Natural killer cell (primary cell): ENCODE data around the gene NRP2. TPM values are rescaled to one million over a fixed set of nuclear protein-coding genes. Genes with fewer than 3 reads are reported as not detected.
A peak's percentile ranks its signal among the peaks of the same experiment; 100 is the strongest.

Experiments used
- ATAC-seq, 3 donors: fragments of 150-1000 bp in 2 of 3; fragments of 200-7000 bp in 1 of 3; cut with Tn5 transposase; 1 replicate in 1 of 3; 2 replicates in 2 of 3; pipeline ENCODE4 v1.10.0; 2021; ENCODE audit warnings: mild to moderate bottlenecking in 2 of 3, moderate library complexity in 2 of 3
- DNase-seq, 2 donors: peaks; one replicate each; pipeline versions ENCODE4 v3.0.0 to v3.0.0-alpha.2; 2013 to 2021; ENCODE audit warnings: mixed read lengths in 1 of 2
- H3K27ac ChIP-seq: one replicate; pipeline ENCODE4 v1.5.1; 2013; ENCODE audit warnings: mild to moderate bottlenecking, low read length
- H3K27me3 ChIP-seq: one replicate; pipeline ENCODE4 v1.6.1; 2013; ENCODE audit warnings: low read length; ENCODE audit not compliant: control insufficient read depth, insufficient read depth
- H3K36me3 ChIP-seq: one replicate; pipeline ENCODE4 v1.6.1; 2013; ENCODE audit warnings: low read length; ENCODE audit not compliant: control insufficient read depth, insufficient read depth
- H3K4me1 ChIP-seq: one replicate; pipeline ENCODE4 v1.6.1; 2013; ENCODE audit warnings: low read length; ENCODE audit not compliant: control insufficient read depth, insufficient read depth
- H3K4me3 ChIP-seq: one replicate; pipeline ENCODE4 v1.5.1; 2013; ENCODE audit warnings: low read length
- H3K9me3 ChIP-seq: one replicate; pipeline ENCODE4 v1.6.1; 2013; ENCODE audit warnings: low read length; ENCODE audit not compliant: control insufficient read depth, insufficient read depth
- H3K27ac Mint-ChIP-seq, 2 donors: one replicate each; pipeline ENCODE4 v1.8.0; 2022; ENCODE audit warnings: mild to moderate bottlenecking in 2 of 2, mixed read lengths in 2 of 2, moderate library complexity in 1 of 2
- H3K27me3 Mint-ChIP-seq, 2 donors: one replicate each; pipeline ENCODE4 v1.8.0; 2022; ENCODE audit warnings: low read depth in 2 of 2, mixed read lengths in 2 of 2
- H3K36me3 Mint-ChIP-seq: one replicate; pipeline ENCODE4 v1.8.0; 2022; ENCODE audit warnings: mixed read lengths
- H3K4me1 Mint-ChIP-seq, 2 donors: one replicate each; pipeline ENCODE4 v1.8.0; 2022; ENCODE audit warnings: mixed read lengths in 2 of 2
- H3K4me3 Mint-ChIP-seq: one replicate; pipeline ENCODE4 v1.8.0; 2022; ENCODE audit warnings: mild to moderate bottlenecking, moderate library complexity, mixed read lengths
- H3K9me3 Mint-ChIP-seq, 2 donors: one replicate each; pipeline ENCODE4 v1.8.0; 2022; ENCODE audit warnings: mixed read lengths in 2 of 2
- whole genome bisulfite sequencing: methylation state at CpG from one replicate; pipeline ENCODE4 v1.1.7; 2013; ENCODE audit warnings: missing lambda C conversion rate; ENCODE audit not compliant: insufficient coverage; 5-methylcytosine and 5-hydroxymethylcytosine counted together
- intact Hi-C: fragments of 100-400 bp; cut with micrococcal nuclease; formaldehyde crosslinking; loops from one replicate; pipeline ENCODE4 v1.14.2; 2022
- total RNA-seq, 4 donors: library from RNA; stranded (reverse); fragments of 120-200 nt in 1 of 4; gene quantifications; one replicate each; pipeline versions ENCODE4 v1.2.3 to v1.2.4, GENCODE V29; 2013 to 2022
- TF ChIP-seq, protein P1 (sequence below): fragments of 200-600 bp; IDR thresholded peaks from one replicate; pipeline ENCODE4 v1.8.0; 2022; ENCODE audit warnings: antibody characterized with exemption

Gene NRP2
- total RNA-seq, 3 donors from 2014 or later (not counting 1 experiment from before 2014, with no cell fraction given) = 0.40 TPM; not detected in 2

DNA sequence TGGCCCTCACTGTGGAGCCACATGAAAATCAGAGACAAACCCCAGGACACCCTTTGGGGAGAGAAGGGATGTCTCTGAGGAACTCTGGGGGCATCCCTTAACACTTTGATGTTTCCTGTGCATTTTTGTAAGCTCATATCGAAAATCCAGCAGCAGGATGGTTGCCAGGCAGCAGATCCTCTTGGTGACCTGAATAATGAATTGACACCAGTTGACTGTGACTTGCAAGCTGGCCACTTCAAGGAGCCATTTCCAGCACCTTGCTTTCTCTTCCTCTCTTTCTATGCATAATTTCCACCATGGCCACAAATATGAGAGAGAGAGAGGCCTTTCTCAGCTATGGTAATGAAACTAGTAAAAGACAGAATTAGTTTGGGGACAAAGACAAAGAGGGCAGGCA, 91.7 kb downstream of the NRP2 start:
- no peak overlapping the region for H3K27ac ChIP-seq
- no peak overlapping the region for H3K4me3 ChIP-seq
- no peaks in the 10 kb centered on the region for H3K36me3 ChIP-seq
- Mint-ChIP-seq H3K27ac (no peak overlapping the region), H3K4me1 (no peaks in the 10 kb centered on the region), H3K9me3 (no peaks in the 10 kb centered on the region), H3K27me3 (peaks cover 20 to 60% of the 10 kb centered on the region in 2 donors), H3K36me3 (no peaks in the 10 kb centered on the region), H3K4me3 (no peak overlapping the region)
- DNase-seq (no peak), ATAC-seq (no peak)
- 41% methylated on average over 1 of the region's 1 CpG for WGBS
- intact Hi-C loops = no loop called here
- H3K27me3 ChIP-seq = no peaks in the 10 kb centered on the region
- no peaks in the 10 kb centered on the region for H3K9me3 ChIP-seq
- H3K4me1 ChIP-seq = no peaks in the 10 kb centered on the region
- TF ChIP-seq, protein P1, sequence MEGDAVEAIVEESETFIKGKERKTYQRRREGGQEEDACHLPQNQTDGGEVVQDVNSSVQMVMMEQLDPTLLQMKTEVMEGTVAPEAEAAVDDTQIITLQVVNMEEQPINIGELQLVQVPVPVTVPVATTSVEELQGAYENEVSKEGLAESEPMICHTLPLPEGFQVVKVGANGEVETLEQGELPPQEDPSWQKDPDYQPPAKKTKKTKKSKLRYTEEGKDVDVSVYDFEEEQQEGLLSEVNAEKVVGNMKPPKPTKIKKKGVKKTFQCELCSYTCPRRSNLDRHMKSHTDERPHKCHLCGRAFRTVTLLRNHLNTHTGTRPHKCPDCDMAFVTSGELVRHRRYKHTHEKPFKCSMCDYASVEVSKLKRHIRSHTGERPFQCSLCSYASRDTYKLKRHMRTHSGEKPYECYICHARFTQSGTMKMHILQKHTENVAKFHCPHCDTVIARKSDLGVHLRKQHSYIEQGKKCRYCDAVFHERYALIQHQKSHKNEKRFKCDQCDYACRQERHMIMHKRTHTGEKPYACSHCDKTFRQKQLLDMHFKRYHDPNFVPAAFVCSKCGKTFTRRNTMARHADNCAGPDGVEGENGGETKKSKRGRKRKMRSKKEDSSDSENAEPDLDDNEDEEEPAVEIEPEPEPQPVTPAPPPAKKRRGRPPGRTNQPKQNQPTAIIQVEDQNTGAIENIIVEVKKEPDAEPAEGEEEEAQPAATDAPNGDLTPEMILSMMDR = no peak

DNA sequence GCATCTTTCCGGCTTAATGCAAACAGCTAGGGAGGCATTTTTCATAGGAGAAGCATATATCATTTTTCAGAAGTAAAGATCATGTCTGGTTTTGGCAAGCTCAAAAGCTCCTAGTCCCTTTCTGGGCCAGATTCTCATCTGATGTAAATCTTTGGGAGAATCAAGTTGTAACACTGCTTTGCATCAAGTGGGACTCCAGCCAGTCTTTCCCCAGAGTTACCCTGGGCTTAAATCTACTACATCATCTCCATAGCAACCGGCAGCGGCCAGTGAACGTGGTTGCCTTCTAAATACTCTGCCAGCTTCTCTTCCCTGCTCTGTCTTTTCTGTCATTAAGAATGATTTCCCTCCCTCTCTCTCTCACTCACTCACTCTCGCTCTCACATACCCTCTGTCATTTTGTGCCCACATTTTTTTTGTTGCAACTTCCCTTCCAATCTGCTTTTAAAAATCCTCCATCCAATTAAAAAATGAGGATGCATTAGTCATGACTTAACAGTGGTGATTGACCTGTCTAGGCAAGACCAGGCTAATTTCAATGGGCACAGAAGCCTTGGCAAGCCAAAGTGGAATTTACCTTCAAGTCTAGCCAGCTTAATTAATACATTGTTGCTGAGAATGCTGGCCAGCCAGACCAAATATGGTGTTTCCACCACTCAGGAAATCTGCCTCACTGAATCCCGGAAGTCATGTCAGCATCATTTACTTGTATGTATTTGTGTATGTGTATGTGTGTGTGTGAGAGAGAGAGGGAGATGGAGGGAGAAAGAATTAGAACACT, 93.0 kb downstream of the NRP2 start:
- Histone ChIP-seq H3K27ac (no peak overlapping the region), H3K4me1 (no peaks in the 10 kb centered on the region), H3K36me3 (no peaks in the 10 kb centered on the region), H3K9me3 (no peaks in the 10 kb centered on the region), H3K27me3 (no peaks in the 10 kb centered on the region), H3K4me3 (no peak overlapping the region)
- peaks cover 20 to 51% of the 10 kb centered on the region in 2 donors for H3K27me3 Mint-ChIP-seq
- H3K4me1 Mint-ChIP-seq = no peaks in the 10 kb centered on the region
- ATAC-seq (no peak), DNase-seq (no peak)
- H3K36me3 Mint-ChIP-seq = no peaks in the 10 kb centered on the region
- WGBS = 76% methylated on average over 6 of the region's 6 CpGs
- TF ChIP-seq, protein P1 = no peak
- H3K4me3 Mint-ChIP-seq = no peak overlapping the region
- no peak overlapping the region for H3K27ac Mint-ChIP-seq
- no peaks in the 10 kb centered on the region for H3K9me3 Mint-ChIP-seq
- intact Hi-C loops = no loop called here

DNA sequence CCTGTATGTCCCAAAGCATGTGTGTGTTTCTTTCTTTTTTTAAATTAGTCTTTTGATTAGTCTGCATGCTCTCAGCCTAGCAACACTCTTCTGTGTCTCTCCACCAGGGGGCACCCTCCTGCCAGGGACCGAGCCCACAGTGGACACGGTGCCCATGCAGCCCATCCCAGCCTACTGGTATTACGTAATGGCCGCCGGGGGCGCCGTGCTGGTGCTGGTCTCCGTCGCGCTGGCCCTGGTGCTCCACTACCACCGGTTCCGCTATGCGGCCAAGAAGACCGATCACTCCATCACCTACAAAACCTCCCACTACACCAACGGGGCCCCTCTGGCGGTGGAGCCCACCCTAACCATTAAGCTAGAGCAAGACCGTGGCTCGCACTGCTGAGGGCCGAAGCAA, 93.8 kb downstream of the NRP2 start:
- Histone ChIP-seq H3K9me3 (no peaks in the 10 kb centered on the region), H3K36me3 (no peaks in the 10 kb centered on the region), H3K27ac (no peak overlapping the region), H3K4me3 (no peak overlapping the region), H3K4me1 (no peaks in the 10 kb centered on the region), H3K27me3 (no peaks in the 10 kb centered on the region)
- ATAC-seq = no peak
- peaks cover 20 to 51% of the 10 kb centered on the region in 2 donors for H3K27me3 Mint-ChIP-seq
- no peak overlapping the region for H3K27ac Mint-ChIP-seq
- 86% methylated on average over 19 of the region's 19 CpGs for WGBS
- intact Hi-C loops = no loop called here
- H3K4me1 Mint-ChIP-seq = no peaks in the 10 kb centered on the region
- TF ChIP-seq, protein P1 = no peak
- no peak overlapping the region for H3K4me3 Mint-ChIP-seq
- peak in 1 of 2 donors; percentile 12 for DNase-seq
- no peaks in the 10 kb centered on the region for H3K36me3 Mint-ChIP-seq
- H3K9me3 Mint-ChIP-seq = no peaks in the 10 kb centered on the region

DNA sequence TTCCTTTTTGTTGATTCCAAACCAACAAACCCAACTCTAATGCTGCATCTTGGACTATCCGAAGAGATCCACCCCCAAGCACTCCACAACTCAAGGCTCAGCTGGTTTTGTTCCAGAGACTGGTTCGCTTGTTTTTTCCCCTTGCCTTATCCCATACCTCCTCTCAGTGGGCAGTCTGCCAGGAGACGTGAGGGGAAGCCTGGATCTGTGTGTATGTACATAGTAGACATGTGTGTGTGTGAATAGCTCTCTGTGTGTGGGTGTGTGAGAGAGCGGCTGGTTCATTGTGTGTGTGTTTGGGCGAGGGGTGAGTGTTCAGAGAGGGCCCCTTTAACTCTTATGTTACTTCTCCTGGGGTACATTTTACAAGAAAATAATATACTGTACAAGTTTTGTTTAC, 94.4 kb downstream of the NRP2 start:
- Mint-ChIP-seq H3K27me3 (peaks cover 20 to 51% of the 10 kb centered on the region in 2 donors), H3K4me3 (no peak overlapping the region), H3K27ac (no peak overlapping the region), H3K36me3 (no peaks in the 10 kb centered on the region), H3K9me3 (no peaks in the 10 kb centered on the region), H3K4me1 (no peaks in the 10 kb centered on the region)
- H3K4me3 ChIP-seq = no peak overlapping the region
- no peaks in the 10 kb centered on the region for H3K27me3 ChIP-seq
- H3K36me3 ChIP-seq = no peaks in the 10 kb centered on the region
- no peak overlapping the region for H3K27ac ChIP-seq
- intact Hi-C loops = no loop called here
- TF ChIP-seq, protein P1 = no peak
- H3K9me3 ChIP-seq = no peaks in the 10 kb centered on the region
- no peaks in the 10 kb centered on the region for H3K4me1 ChIP-seq
- DNase-seq (no peak), ATAC-seq (no peak)
- WGBS = 85% methylated on average over 3 of the region's 5 CpGs
